PC-3 (cell line): ENCODE measurements around the gene POLDIP2. TPM values are rescaled to one million over a fixed set of nuclear protein-coding genes. Genes with fewer than 3 reads are reported as not detected.

Experiments used
- ATAC-seq: fragments of 200-7000 bp; cut with Tn5 transposase; 2 replicates; pipeline ENCODE4 v1.9.1; 2020; ENCODE audit warnings: mild to moderate bottlenecking, moderate library complexity
- BruUV-seq: library from RNA; stranded (reverse); fragments of 400-500 nt; replicated peaks from 2 replicates; lab custom pipeline; 2021; lab: Mats Ljungman, UMichigan
- CTCF ChIA-PET: fragments of 300-600 bp; sonication (Branson Sonifier 250); formaldehyde crosslinking; loops from one replicate; lab custom pipeline; 2022; ENCODE audit warnings: antibody characterized with exemption; lab: Charles Lee
- POLR2A ChIA-PET: fragments of 300-600 bp; sonication (Branson Sonifier 250); formaldehyde crosslinking; loops from one replicate; lab custom pipeline; 2022; ENCODE audit warnings: antibody characterized with exemption; ENCODE audit not compliant: unreplicated experiment; lab: Charles Lee
- DNase-seq: peaks from one replicate; pipeline ENCODE4 v3.0.0-alpha.2; 2015
- H2AFZ ChIP-seq: fragments of 300-600 bp; sonication (generic); 2 replicates; pipeline ENCODE4 v1.6.0; 2016; ENCODE audit warnings: antibody characterized with exemption, low read length
- H3F3A ChIP-seq: fragments of 300-600 bp; sonication (generic); one replicate; pipeline ENCODE4 v1.6.0; 2017; ENCODE audit warnings: antibody characterized with exemption, low read length, control low read depth, mild to moderate bottlenecking; ENCODE audit not compliant: unreplicated experiment
- H3K27ac ChIP-seq: fragments of 300-600 bp; sonication (generic); 2 replicates; pipeline ENCODE4 v1.5.1; 2016; ENCODE audit warnings: mild to moderate bottlenecking, low read length
- H3K27me3 ChIP-seq: fragments of 300-600 bp; sonication (generic); 2 replicates; pipeline ENCODE4 v1.6.1; 2016; ENCODE audit warnings: low read length, mixed read lengths
- H3K36me3 ChIP-seq: fragments of 300-600 bp; sonication (generic); 2 replicates; pipeline ENCODE4 v1.6.1; 2016; ENCODE audit warnings: low read depth, mixed run types, low read length, mixed read lengths
- H3K4me1 ChIP-seq: fragments of 300-600 bp; sonication (generic); 2 replicates; pipeline ENCODE4 v1.5.1; 2016; ENCODE audit warnings: low read length; ENCODE audit not compliant: insufficient read depth
- H3K4me2 ChIP-seq: fragments of 300-600 bp; sonication (generic); 2 replicates; pipeline ENCODE4 v1.6.0; 2016; ENCODE audit warnings: low read length
- H3K4me3 ChIP-seq: fragments of 300-600 bp; sonication (generic); 2 replicates; pipeline ENCODE4 v1.5.1; 2016; ENCODE audit warnings: mild to moderate bottlenecking, low read length, mixed read lengths
- H3K79me2 ChIP-seq: fragments of 300-600 bp; sonication (generic); 2 replicates; pipeline ENCODE4 v1.6.1; 2017; ENCODE audit warnings: low read length, mixed read lengths
- H3K9ac ChIP-seq: fragments of 300-600 bp; sonication (generic); 2 replicates; pipeline ENCODE4 v1.6.0; 2016; ENCODE audit warnings: mild to moderate bottlenecking, low read length
- H3K9me2 ChIP-seq: fragments of 300-600 bp; sonication (generic); replicated peaks from 2 replicates; pipeline ENCODE4 v1.6.1; 2016; ENCODE audit warnings: mixed run types, low read length, mixed read lengths
- H3K9me3 ChIP-seq: fragments of 300-600 bp; sonication (generic); 2 replicates; pipeline ENCODE4 v1.6.1; 2016; ENCODE audit warnings: low read length, mixed read lengths
- H4K20me1 ChIP-seq: fragments of 300-600 bp; sonication (generic); 2 replicates; pipeline ENCODE4 v1.6.1; 2016; ENCODE audit warnings: low read length, mixed read lengths
- CTCF ChIP-seq: fragments of 300-600 bp; sonication (generic); conservative IDR thresholded peaks from 2 replicates; pipeline ENCODE4 v1.5.1; 2017; ENCODE audit warnings: antibody characterized with exemption, low read depth, mild to moderate bottlenecking, low read length
- EZH2 ChIP-seq: fragments of 300-600 bp; sonication (generic); IDR thresholded peaks from one replicate; pipeline ENCODE4 v1.6.1; 2017; ENCODE audit warnings: antibody characterized with exemption, mild to moderate bottlenecking, low read length; ENCODE audit not compliant: unreplicated experiment
- EZH2phosphoT487 ChIP-seq: fragments of 300-600 bp; sonication (generic); IDR thresholded peaks from 2 replicates; pipeline ENCODE4 v1.6.1; 2018; ENCODE audit warnings: mild to moderate bottlenecking, antibody characterized with exemption, low read length, borderline replicate concordance
- intact Hi-C: fragments of 100-400 bp; cut with micrococcal nuclease; formaldehyde crosslinking; loops from 2 replicates; pipeline ENCODE4 v1.9.0; 2023
- total RNA-seq: library from RNA; depleted of rRNA; stranded (reverse); fragments of >200 nt; gene quantifications from 2 replicates; pipeline ENCODE4 v1.2.3, GENCODE V29; 2014

Gene POLDIP2
- total RNA-seq, 1 experiment from 2014 or later: 137 TPM

- no peak overlapping the region for H3K4me3 ChIP-seq
- H4K20me1 ChIP-seq: no peaks in the 10 kb centered on the region
- H3K79me2 ChIP-seq: no peaks in the 10 kb centered on the region
- ChIA-PET CTCF (no interaction called here), POLR2A (no interaction called here)
- H3F3A ChIP-seq: no peaks in the 10 kb centered on the region
- intact Hi-C loops: no loop called here
- H3K9ac ChIP-seq: no peak overlapping the region
- H3K36me3 ChIP-seq: no peaks in the 10 kb centered on the region
- H3K4me2 ChIP-seq: no peak overlapping the region
- H3K9me2 ChIP-seq: no peaks in the 10 kb centered on the region
- no peak overlapping the region for H2AFZ ChIP-seq
- H3K4me1 ChIP-seq: no peaks in the 10 kb centered on the region
- no peaks in the 10 kb centered on the region for H3K9me3 ChIP-seq
- DNase-seq (no peak), ATAC-seq (no peak)
- no peak overlapping the region for H3K27ac ChIP-seq
- no TSS peak for BruUV-seq
- no peak for TF ChIP-seq CTCF
- no peak for TF ChIP-seq EZH2
- no peak for TF ChIP-seq EZH2phosphoT487
- no peaks in the 10 kb centered on the region for H3K27me3 ChIP-seq
Measured at GRCh38 chr17:28395968-28396367, 38.6 kb upstream of the POLDIP2 start.

- Histone ChIP-seq H3K36me3 (no peaks in the 10 kb centered on the region; the same call in 1 of the 2 replicates), H3K27me3 (no peaks in the 10 kb centered on the region), H3K9me3 (no peaks in the 10 kb centered on the region), H3K4me3 (no peak overlapping the region), H2AFZ (no peak overlapping the region), H3K79me2 (no peaks in the 10 kb centered on the region), H3K4me1 (no peaks in the 10 kb centered on the region), H3K27ac (no peak overlapping the region), H3F3A (no peaks in the 10 kb centered on the region), H3K4me2 (no peak overlapping the region), H3K9ac (no peak overlapping the region), H3K9me2 (no peaks in the 10 kb centered on the region), H4K20me1 (no peaks in the 10 kb centered on the region)
- intact Hi-C loops: no loop called here
- no peak for ATAC-seq
- no TSS peak for BruUV-seq
- DNase-seq: no peak
- TF ChIP-seq CTCF (no peak), EZH2 (no peak), EZH2phosphoT487 (no peak)
- ChIA-PET POLR2A (interaction anchor here (0.6 kb wide), 1 partner anchor 10 kb away, joined by 8 read pairs; no protein-coding TSS in a partner anchor), CTCF (interaction anchor here (0.7 kb wide), 1 partner anchor 25 kb away, joined by 3 read pairs; the partner anchor contains the start of gene VTN)
Measured at GRCh38 chr17:28395426-28395825, 38.1 kb upstream of the POLDIP2 start.

- BruUV-seq: no TSS peak
- H3K4me2 ChIP-seq: no peak overlapping the region
- CTCF ChIA-PET: interaction anchor here (0.7 kb wide), 1 partner anchor 24 kb away, joined by 3 read pairs; the partner anchor contains the start of gene VTN
Measured at GRCh38 chr17:28394337-28395116, 37.2 kb upstream of the POLDIP2 start.

More at GRCh38 chr17:28394337-28395116, 37.2 kb upstream of the POLDIP2 start:
- Histone ChIP-seq H3K9me2 (no peaks in the 10 kb centered on the region), H3K9ac (no peak overlapping the region), H3K27ac (no peak overlapping the region), H3K4me1 (no peaks in the 10 kb centered on the region), H3K9me3 (no peaks in the 10 kb centered on the region), H2AFZ (no peak overlapping the region), H3K27me3 (no peaks in the 10 kb centered on the region), H3K36me3 (no peaks in the 10 kb centered on the region; the same call in none of the 2 replicates), H3F3A (no peaks in the 10 kb centered on the region), H4K20me1 (no peaks in the 10 kb centered on the region), H3K4me3 (no peak overlapping the region), H3K79me2 (no peaks in the 10 kb centered on the region)
- DNase-seq: no peak
- no peak for TF ChIP-seq EZH2
- no peak for TF ChIP-seq EZH2phosphoT487
- TF ChIP-seq CTCF: no peak
- ATAC-seq: no peak
- intact Hi-C loops: no loop called here
- POLR2A ChIA-PET: interaction anchor here (0.6 kb wide), 1 partner anchor 9 kb away, joined by 8 read pairs; no protein-coding TSS in a partner anchor
